OCI-LY3 (cell line): ENCODE data around the gene NRXN3.

Source experiments
- H2AFZ ChIP-seq: fragments of 200-600, 300-600 bp; shearing (Covaris generic); 2 replicates; pipeline ENCODE4 v1.6.0; 2014; ENCODE audit warnings: antibody characterized with exemption, low read depth, low read length
- H3K27ac ChIP-seq: fragments of 200-600, 300-600 bp; sonication (generic); 2 replicates; pipeline ENCODE4 v1.5.1; 2014; ENCODE audit warnings: mild to moderate bottlenecking, low read length, moderate library complexity, mixed read lengths
- H3K27me3 ChIP-seq: fragments of 200-600, 300-600 bp; sonication (generic); 2 replicates; pipeline ENCODE4 v1.6.1; 2014; ENCODE audit warnings: low read depth, low read length, mixed read lengths
- H3K36me3 ChIP-seq: fragments of 200-600, 300-600 bp; sonication (generic); replicated peaks from 2 replicates; pipeline ENCODE3; 2014; ENCODE audit warnings: low read depth, low read length, mixed read lengths
- H3K4me1 ChIP-seq: fragments of 300-600, 200-600 bp; sonication (generic); 2 replicates; pipeline ENCODE4 v1.6.1; 2014; ENCODE audit warnings: low read length, mixed read lengths
- H3K4me2 ChIP-seq: fragments of 200-600, 300-600 bp; sonication (generic); 2 replicates; pipeline ENCODE4 v1.6.1; 2014; ENCODE audit warnings: low read length, mixed read lengths
- H3K4me3 ChIP-seq: fragments of 300-600, 200-600 bp; sonication (generic); 2 replicates; pipeline ENCODE4 v1.5.1; 2014; ENCODE audit warnings: antibody characterized with exemption, mild to moderate bottlenecking, low read length, moderate library complexity
- H3K79me2 ChIP-seq: fragments of 300-600, 200-600 bp; shearing (Covaris generic); 2 replicates; pipeline ENCODE4 v1.6.1; 2014; ENCODE audit warnings: mild to moderate bottlenecking, low read length, mixed read lengths
- H3K9ac ChIP-seq: fragments of 300-600, 200-600 bp; shearing (Covaris generic); 2 replicates; pipeline ENCODE4 v1.6.0; 2014; ENCODE audit warnings: mild to moderate bottlenecking, low read length, moderate library complexity
- H3K9me3 ChIP-seq: fragments of 200-600, 300-600 bp; shearing (Covaris generic); 2 replicates; pipeline ENCODE4 v1.6.1; 2014; ENCODE audit warnings: low read length, mixed read lengths; ENCODE audit not compliant: insufficient read depth
- H4K20me1 ChIP-seq: fragments of 200-600, 300-600 bp; sonication (generic); 2 replicates; pipeline ENCODE4 v1.6.1; 2016; ENCODE audit warnings: low read length, mixed read lengths; ENCODE audit not compliant: insufficient read depth
- CTCF ChIP-seq: fragments of 200-600, 300-600 bp; sonication (generic); IDR thresholded peaks from 2 replicates; pipeline ENCODE4 v1.5.1; 2014; ENCODE audit warnings: antibody characterized with exemption, low read length, low read depth
- EZH2phosphoT487 ChIP-seq: fragments of 200-600 bp; shearing (Covaris generic); IDR thresholded peaks from 2 replicates; pipeline ENCODE4 v1.6.1; 2018; ENCODE audit warnings: antibody characterized with exemption, mixed run types, low read depth

Gene NRXN3

GRCh38 chr14:79911744-79912143 is 1741.6 kb downstream of the NRXN3 start:
- no peak overlapping the region for H3K9ac ChIP-seq
- no peak overlapping the region for H3K4me3 ChIP-seq
- H3K4me2 ChIP-seq: no peak overlapping the region
- no peaks in the 10 kb centered on the region for H3K27me3 ChIP-seq
- no peak overlapping the region for H3K27ac ChIP-seq
- H3K36me3 ChIP-seq: no peaks in the 10 kb centered on the region
- TF ChIP-seq EZH2phosphoT487: no peak
- no peak for TF ChIP-seq CTCF
- H3K4me1 ChIP-seq: no peaks in the 10 kb centered on the region
- no peak overlapping the region for H2AFZ ChIP-seq
- H3K79me2 ChIP-seq: no peaks in the 10 kb centered on the region
- no peaks in the 10 kb centered on the region for H3K9me3 ChIP-seq
- H4K20me1 ChIP-seq: no peaks in the 10 kb centered on the region

GRCh38 chr14:79914595-79914994 is 1744.4 kb downstream of the NRXN3 start:
- H3K4me1 ChIP-seq: no peaks in the 10 kb centered on the region
- no peak overlapping the region for H3K27ac ChIP-seq
- no peak overlapping the region for H3K4me2 ChIP-seq
- H3K9me3 ChIP-seq: no peaks in the 10 kb centered on the region
- no peaks in the 10 kb centered on the region for H3K36me3 ChIP-seq
- TF ChIP-seq EZH2phosphoT487 (no peak), CTCF (no peak)
- no peak overlapping the region for H2AFZ ChIP-seq
- H3K79me2 ChIP-seq: no peaks in the 10 kb centered on the region
- H3K27me3 ChIP-seq: no peaks in the 10 kb centered on the region
- H3K9ac ChIP-seq: no peak overlapping the region
- no peaks in the 10 kb centered on the region for H4K20me1 ChIP-seq
- H3K4me3 ChIP-seq: no peak overlapping the region

GRCh38 chr14:79915406-79915805 is 1745.2 kb downstream of the NRXN3 start:
- Histone ChIP-seq H3K27me3 (no peaks in the 10 kb centered on the region), H3K27ac (no peak overlapping the region), H3K4me1 (no peaks in the 10 kb centered on the region), H4K20me1 (no peaks in the 10 kb centered on the region), H3K36me3 (no peaks in the 10 kb centered on the region), H2AFZ (no peak overlapping the region), H3K9me3 (no peaks in the 10 kb centered on the region), H3K9ac (no peak overlapping the region), H3K4me2 (no peak overlapping the region), H3K4me3 (no peak overlapping the region), H3K79me2 (no peaks in the 10 kb centered on the region)
- no peak for TF ChIP-seq CTCF

- Histone ChIP-seq H3K9ac (no peak overlapping the region), H4K20me1 (no peaks in the 10 kb centered on the region), H3K36me3 (no peaks in the 10 kb centered on the region), H3K4me2 (no peak overlapping the region), H3K9me3 (no peaks in the 10 kb centered on the region), H3K27ac (no peak overlapping the region), H3K27me3 (no peaks in the 10 kb centered on the region), H3K4me3 (no peak overlapping the region), H2AFZ (no peak overlapping the region), H3K4me1 (no peaks in the 10 kb centered on the region), H3K79me2 (no peaks in the 10 kb centered on the region)
- TF ChIP-seq EZH2phosphoT487 (no peak), CTCF (no peak)
These were observed 1746.1 kb downstream of the NRXN3 start for GRCh38 chr14:79916281-79916680.
